Measurements from ENCODE around the gene PTGFRN.
A peak's percentile ranks its signal among the peaks of the same experiment; 100 is the strongest.
"Not testable (repeated sequence)": the region's sequence is repeated elsewhere in the genome, so short reads cannot be mapped to it uniquely, and the experiment has no call there.

The PTGFRN gene

GRCh38 chr1:116909512-116910378, at the start of gene PTGFRN:
TSS of gene PTGFRN (plus strand) at chr1:116909916. CDS start at chr1:116910204, 288 bp downstream.
- peak; percentile 47 for DNase-seq

GRCh38 chr1:116860167-116860566, 49.5 kb upstream of the PTGFRN start:
- not testable (repeated sequence) for DNase-seq

GRCh38 chr1:116861137-116861536, 48.6 kb upstream of the PTGFRN start:
- no peak for DNase-seq

- DNase-seq = not testable (repeated sequence)
These were observed 46.7 kb upstream of the PTGFRN start for GRCh38 chr1:116863031-116863430.

- not testable (repeated sequence) for DNase-seq
These were observed 43.2 kb upstream of the PTGFRN start for GRCh38 chr1:116866478-116866877.

GRCh38 chr1:116868385-116868784, 41.3 kb upstream of the PTGFRN start:
- no peak for DNase-seq

GRCh38 chr1:116869611-116870010, 40.1 kb upstream of the PTGFRN start:
- no peak for DNase-seq

GRCh38 chr1:116870300-116870699, 39.4 kb upstream of the PTGFRN start:
- DNase-seq = no peak

GRCh38 chr1:116871779-116872146, 38.0 kb upstream of the PTGFRN start:
- no peak for DNase-seq

- DNase-seq = no peak
These were observed 35.9 kb upstream of the PTGFRN start for GRCh38 chr1:116873680-116874271.

GRCh38 chr1:116874733-116875249, 34.9 kb upstream of the PTGFRN start:
- peak; percentile 47 for DNase-seq

- no peak for DNase-seq
These were observed 34.3 kb upstream of the PTGFRN start for GRCh38 chr1:116875391-116875790.

- DNase-seq = not testable (repeated sequence)
These were observed 33.8 kb upstream of the PTGFRN start for GRCh38 chr1:116875946-116876345.

GRCh38 chr1:116877141-116877818, 32.4 kb upstream of the PTGFRN start:
- peak; percentile 61 for DNase-seq

- no peak for DNase-seq
These were observed 30.8 kb upstream of the PTGFRN start for GRCh38 chr1:116878804-116879477.

- no peak for DNase-seq
These were observed 30.1 kb upstream of the PTGFRN start for GRCh38 chr1:116879478-116880133.

GRCh38 chr1:116880917-116881316, 28.8 kb upstream of the PTGFRN start:
- no peak for DNase-seq

- DNase-seq = peak; percentile 96
These were observed 27.7 kb upstream of the PTGFRN start for GRCh38 chr1:116881879-116882520.

GRCh38 chr1:116882866-116883265, 26.9 kb upstream of the PTGFRN start:
- DNase-seq = no peak

- DNase-seq = no peak
These were observed 23.3 kb upstream of the PTGFRN start for GRCh38 chr1:116886291-116886878.

GRCh38 chr1:116887212-116887611, 22.5 kb upstream of the PTGFRN start:
- DNase-seq = no peak

All from inflammatory macrophage treated with lipopolysaccharide for 4 hours (primary cell).